PC-3 (cell line): ENCODE data around the gene LRP1B.

Source experiments
- EZH2 ChIP-seq: fragments of 300-600 bp; sonication (generic); IDR thresholded peaks from one replicate; pipeline ENCODE4 v1.6.1; 2017; ENCODE audit warnings: antibody characterized with exemption, mild to moderate bottlenecking, low read length; ENCODE audit not compliant: unreplicated experiment
- TF ChIP-seq, protein P1 (sequence below): fragments of 300-600 bp; sonication (generic); conservative IDR thresholded peaks from 2 replicates; pipeline ENCODE4 v1.5.1; 2017; ENCODE audit warnings: antibody characterized with exemption, low read depth, mild to moderate bottlenecking, low read length

GRCh38 chr2:141048951-141049350, 1081.9 kb downstream of the LRP1B start:
- TF ChIP-seq, protein P1, sequence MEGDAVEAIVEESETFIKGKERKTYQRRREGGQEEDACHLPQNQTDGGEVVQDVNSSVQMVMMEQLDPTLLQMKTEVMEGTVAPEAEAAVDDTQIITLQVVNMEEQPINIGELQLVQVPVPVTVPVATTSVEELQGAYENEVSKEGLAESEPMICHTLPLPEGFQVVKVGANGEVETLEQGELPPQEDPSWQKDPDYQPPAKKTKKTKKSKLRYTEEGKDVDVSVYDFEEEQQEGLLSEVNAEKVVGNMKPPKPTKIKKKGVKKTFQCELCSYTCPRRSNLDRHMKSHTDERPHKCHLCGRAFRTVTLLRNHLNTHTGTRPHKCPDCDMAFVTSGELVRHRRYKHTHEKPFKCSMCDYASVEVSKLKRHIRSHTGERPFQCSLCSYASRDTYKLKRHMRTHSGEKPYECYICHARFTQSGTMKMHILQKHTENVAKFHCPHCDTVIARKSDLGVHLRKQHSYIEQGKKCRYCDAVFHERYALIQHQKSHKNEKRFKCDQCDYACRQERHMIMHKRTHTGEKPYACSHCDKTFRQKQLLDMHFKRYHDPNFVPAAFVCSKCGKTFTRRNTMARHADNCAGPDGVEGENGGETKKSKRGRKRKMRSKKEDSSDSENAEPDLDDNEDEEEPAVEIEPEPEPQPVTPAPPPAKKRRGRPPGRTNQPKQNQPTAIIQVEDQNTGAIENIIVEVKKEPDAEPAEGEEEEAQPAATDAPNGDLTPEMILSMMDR: no peak
- no peak for TF ChIP-seq EZH2
